HCT116 (cell line): Measurements from ENCODE around the gene USP46. TPM values are rescaled to one million over a fixed set of nuclear protein-coding genes. Genes with fewer than 3 reads are reported as not detected.

ENCODE experiments used
- ATAC-seq: fragments of 200-7000 bp; cut with Tn5 transposase; 2 replicates; pipeline ENCODE4 v1.9.1; 2020; ENCODE audit warnings: mild to moderate bottlenecking, moderate library complexity
- BruUV-seq: library from RNA; stranded (reverse); fragments of 400-500 nt; replicated peaks from 2 replicates; lab custom pipeline; 2021; lab: Mats Ljungman, UMichigan
- CTCF ChIA-PET: fragments of 300-600 bp; sonication (Branson Sonifier 250); formaldehyde crosslinking; loops from one replicate; lab custom pipeline; 2021; ENCODE audit warnings: antibody characterized with exemption; lab: Charles Lee
- POLR2A ChIA-PET: fragments of 300-600, 350-600 bp; sonication (Branson Sonifier 250); formaldehyde crosslinking; loops from one replicate; lab custom pipeline; 2021; ENCODE audit warnings: antibody characterized with exemption; lab: Charles Lee
- RAD21 ChIA-PET, 2 experiments: fragments of 300-600 bp; sonication (Branson Sonifier 250); formaldehyde crosslinking; loops; one replicate each; lab custom pipeline; 2023; ENCODE audit warnings: low total read pairs in 2 of 2; ENCODE audit not compliant: uncharacterized antibody in 2 of 2, unreplicated experiment in 2 of 2, low non-redundant PET in 1 of 2; lab: Charles Lee
- DNase-seq: peaks from one replicate; pipeline ENCODE4 v3.0.0-alpha.2; 2010; ENCODE audit warnings: low read depth, low spot score
- H2AFZ ChIP-seq: fragments of 200-600 bp; shearing (Covaris generic), sonication (generic); 2 replicates; pipeline ENCODE4 v1.6.1; 2017; ENCODE audit warnings: low read depth, mixed run types, mixed read lengths, antibody characterized with exemption, low read length; ENCODE audit not compliant: poor library complexity, severe bottlenecking
- H3K27ac ChIP-seq: 2 replicates; pipeline ENCODE4 v1.5.1; 2012; ENCODE audit warnings: low read depth, low read length
- H3K27me3 ChIP-seq: fragments of 200-600 bp; sonication (generic); 2 replicates; pipeline ENCODE4 v1.6.1; 2016; ENCODE audit warnings: mixed run types, low read length, mixed read lengths; ENCODE audit not compliant: insufficient read depth
- H3K36me3 ChIP-seq, 2 experiments: fragments of 200-500 bp in 1 of 2; fragments of 200-600 bp in 1 of 2; sonication (Bioruptor generic) in 1 of 2; sonication (generic) in 1 of 2; 2 replicates each; pipeline versions ENCODE4 v1.5.1 to v1.6.1; 2014 to 2016; ENCODE audit warnings: low read length in 2 of 2, inconsistent platforms in 1 of 2, mixed read lengths in 1 of 2, mixed run types in 1 of 2; ENCODE audit not compliant: insufficient read depth in 2 of 2, control insufficient read depth in 1 of 2
- H3K4me1 ChIP-seq, 2 experiments: fragments of 200-600 bp in 1 of 2; sonication (generic) in 1 of 2; 2 replicates each; pipeline versions ENCODE4 v1.5.1 to v1.6.1; 2012 to 2017; ENCODE audit warnings: low read length in 2 of 2, inconsistent platforms in 1 of 2, mild to moderate bottlenecking in 1 of 2, mixed read lengths in 1 of 2, mixed run types in 1 of 2, moderate library complexity in 1 of 2; ENCODE audit not compliant: insufficient read depth in 2 of 2, control insufficient read depth in 1 of 2
- H3K4me2 ChIP-seq: fragments of 200-600 bp; sonication (generic); 2 replicates; pipeline ENCODE4 v1.6.1; 2017; ENCODE audit warnings: mixed run types, low read length, mixed read lengths
- H3K4me3 ChIP-seq, 2 experiments: fragments of 200-600 bp in 1 of 2; sonication (generic) in 1 of 2; replicated peaks in 1 of 2; 2 replicates each; pipeline ENCODE4 v1.5.1; 2011 to 2016; ENCODE audit warnings: low read length in 2 of 2, control low read depth in 1 of 2, low read depth in 1 of 2, mild to moderate bottlenecking in 1 of 2, mixed read lengths in 1 of 2, mixed run types in 1 of 2
- H3K79me2 ChIP-seq: fragments of 200-600 bp; sonication (generic); 2 replicates; pipeline ENCODE4 v1.6.1; 2017; ENCODE audit warnings: mild to moderate bottlenecking, mixed run types, low read length, moderate library complexity, mixed read lengths; ENCODE audit not compliant: insufficient read depth
- H3K9ac ChIP-seq: fragments of 200-600 bp; sonication (generic); 2 replicates; pipeline ENCODE4 v1.6.1; 2016; ENCODE audit warnings: low read length, mixed read lengths
- H3K9me2 ChIP-seq: fragments of 200-600 bp; sonication (generic), shearing (Covaris generic); 2 replicates; pipeline ENCODE4 v1.6.1; 2017; ENCODE audit warnings: mixed run types, mild to moderate bottlenecking, moderate library complexity; ENCODE audit not compliant: insufficient read depth
- H3K9me3 ChIP-seq, 2 experiments: fragments of 200-500 bp in 1 of 2; fragments of 200-600 bp in 1 of 2; sonication (Bioruptor generic) in 1 of 2; sonication (generic) in 1 of 2; 2 replicates each; pipeline ENCODE4 v1.6.1; 2014 to 2017; ENCODE audit warnings: low read length in 2 of 2, mixed read lengths in 2 of 2, inconsistent platforms in 1 of 2, low read depth in 1 of 2, mild to moderate bottlenecking in 1 of 2, mixed run types in 1 of 2, moderate library complexity in 1 of 2; ENCODE audit not compliant: control insufficient read depth in 1 of 2, insufficient read depth in 1 of 2
- H4K20me1 ChIP-seq: fragments of 200-600 bp; sonication (generic), shearing (Covaris generic); 2 replicates; pipeline ENCODE4 v1.6.1; 2017; ENCODE audit warnings: mixed run types, mild to moderate bottlenecking, moderate library complexity; ENCODE audit not compliant: insufficient read depth
- CBX3 ChIP-seq: IDR thresholded peaks from 2 replicates; pipeline ENCODE4 v1.6.1; 2012; ENCODE audit warnings: low read depth
- CEBPB ChIP-seq: IDR thresholded peaks from 2 replicates; pipeline ENCODE4 v1.6.1; 2012; ENCODE audit warnings: low read depth
- ELF1 ChIP-seq: IDR thresholded peaks from 2 replicates; pipeline ENCODE4 v1.6.1; 2012; ENCODE audit warnings: low read depth, borderline replicate concordance
- EZH2 ChIP-seq: fragments of 200-600 bp; sonication (generic); IDR thresholded peaks from 2 replicates; pipeline ENCODE4 v1.6.1; 2017; ENCODE audit warnings: antibody characterized with exemption, mixed run types
- EZH2phosphoT487 ChIP-seq: fragments of 200-600 bp; IDR thresholded peaks from 2 replicates; pipeline ENCODE4 v1.6.1; 2018; ENCODE audit warnings: antibody characterized with exemption, borderline replicate concordance
- POLR2AphosphoS5 ChIP-seq: IDR thresholded peaks from 2 replicates; pipeline ENCODE4 v1.6.1; 2011; ENCODE audit warnings: mild to moderate bottlenecking, low read depth, low read length, moderate library complexity
- SIN3A ChIP-seq: IDR thresholded peaks from 2 replicates; pipeline ENCODE4 v1.6.1; 2012; ENCODE audit warnings: low read depth
- intact Hi-C: fragments of 100-400 bp; cut with micrococcal nuclease; formaldehyde crosslinking; loops from 2 replicates; pipeline ENCODE4 v1.10.0; 2022
- total RNA-seq: library from RNA; stranded (reverse); gene quantifications from one replicate; pipeline ENCODE4 v1.2.1, GENCODE V29; 2021; ENCODE audit not compliant: unreplicated experiment

USP46 gene
- total RNA-seq, 1 experiment from 2014 or later: 36.6 TPM

- Histone ChIP-seq H3K9me3 (no peaks in the 10 kb centered on the region), H3K27ac (no peak overlapping the region), H3K79me2 (no peaks in the 10 kb centered on the region), H3K4me3 (no peak overlapping the region), H3K4me2 (no peak overlapping the region), H3K27me3 (no peaks in the 10 kb centered on the region), H3K36me3 (no peaks in the 10 kb centered on the region), H3K9ac (no peak overlapping the region), H3K4me1 (no peaks in the 10 kb centered on the region), H3K9me2 (no peaks in the 10 kb centered on the region), H4K20me1 (no peaks in the 10 kb centered on the region), H2AFZ (no peak overlapping the region)
- intact Hi-C loops: no loop called here
- DNase-seq: no peak
- no peak for TF ChIP-seq EZH2phosphoT487
- no peak for TF ChIP-seq ELF1
- TF ChIP-seq SIN3A: no peak
- TF ChIP-seq EZH2: no peak
- ChIA-PET POLR2A (no interaction called here), RAD21 (no interaction called here), CTCF (no interaction called here)
- no peak for ATAC-seq
- no TSS peak for BruUV-seq
Measured at GRCh38 chr4:52573551-52573950, 85.5 kb downstream of the USP46 start.

GRCh38 chr4:52572936-52573485 is 86.1 kb downstream of the USP46 start:
- ChIA-PET CTCF (no interaction called here), POLR2A (no interaction called here), RAD21 (no interaction called here)
- H3K9me3 ChIP-seq: no peaks in the 10 kb centered on the region
- TF ChIP-seq POLR2AphosphoS5 (no peak), CBX3 (no peak), CEBPB (no peak)
- no peaks in the 10 kb centered on the region for H3K4me1 ChIP-seq
- intact Hi-C loops: no loop called here
- H3K27ac ChIP-seq: no peak overlapping the region
- no peaks in the 10 kb centered on the region for H3K36me3 ChIP-seq
- H3K9me2 ChIP-seq: no peaks in the 10 kb centered on the region
- no peak overlapping the region for H3K4me3 ChIP-seq
- no TSS peak for BruUV-seq
- H3K79me2 ChIP-seq: no peaks in the 10 kb centered on the region
- H3K9ac ChIP-seq: no peak overlapping the region
- H2AFZ ChIP-seq: no peak overlapping the region
- DNase-seq (no peak), ATAC-seq (no peak)
- no peaks in the 10 kb centered on the region for H4K20me1 ChIP-seq
- no peak overlapping the region for H3K4me2 ChIP-seq
- no peaks in the 10 kb centered on the region for H3K27me3 ChIP-seq
